NCI-H774 (cell line): ENCODE data around the gene DCLK1.
"Not testable (repeated sequence)": the region's sequence is repeated elsewhere in the genome, so short reads cannot be mapped to it uniquely, and the experiment has no call there.

ENCODE experiments used
- DNase-seq: peaks from one replicate; lab custom pipeline; 2025; lab: John Stamatoyannopoulos, UW

Gene DCLK1

GRCh38 chr13:36084131-36084530 lies 47.1 kb downstream of the DCLK1 start:
- DNase-seq = no peak

- no peak for DNase-seq
These were observed 48.4 kb downstream of the DCLK1 start for GRCh38 chr13:36082806-36083205.

DNA sequence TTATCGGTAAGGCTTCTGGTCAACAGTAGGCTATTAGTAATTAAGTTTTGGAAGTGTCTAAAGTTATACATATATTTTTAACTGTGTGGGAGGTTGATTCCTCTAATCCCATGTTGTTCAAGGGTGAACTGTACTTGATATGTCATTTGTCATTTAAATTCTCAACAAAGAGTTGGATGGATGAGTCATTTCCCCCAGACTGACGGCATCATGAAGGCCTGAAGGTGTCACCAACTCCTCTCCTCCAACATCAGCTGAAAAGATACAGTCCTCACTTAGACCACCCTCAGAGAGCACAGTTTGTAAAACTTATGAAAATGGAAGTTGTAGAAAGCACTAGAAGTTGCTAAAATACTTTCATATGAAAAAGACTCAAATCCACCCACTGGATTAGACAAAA lies 48.8 kb downstream of the DCLK1 start:
- no peak for DNase-seq

GRCh38 chr13:36076211-36076610 lies 55.0 kb downstream of the DCLK1 start:
- DNase-seq = no peak

GRCh38 chr13:36074659-36075058 lies 56.5 kb downstream of the DCLK1 start:
- peak; percentile 2 for DNase-seq

DNA sequence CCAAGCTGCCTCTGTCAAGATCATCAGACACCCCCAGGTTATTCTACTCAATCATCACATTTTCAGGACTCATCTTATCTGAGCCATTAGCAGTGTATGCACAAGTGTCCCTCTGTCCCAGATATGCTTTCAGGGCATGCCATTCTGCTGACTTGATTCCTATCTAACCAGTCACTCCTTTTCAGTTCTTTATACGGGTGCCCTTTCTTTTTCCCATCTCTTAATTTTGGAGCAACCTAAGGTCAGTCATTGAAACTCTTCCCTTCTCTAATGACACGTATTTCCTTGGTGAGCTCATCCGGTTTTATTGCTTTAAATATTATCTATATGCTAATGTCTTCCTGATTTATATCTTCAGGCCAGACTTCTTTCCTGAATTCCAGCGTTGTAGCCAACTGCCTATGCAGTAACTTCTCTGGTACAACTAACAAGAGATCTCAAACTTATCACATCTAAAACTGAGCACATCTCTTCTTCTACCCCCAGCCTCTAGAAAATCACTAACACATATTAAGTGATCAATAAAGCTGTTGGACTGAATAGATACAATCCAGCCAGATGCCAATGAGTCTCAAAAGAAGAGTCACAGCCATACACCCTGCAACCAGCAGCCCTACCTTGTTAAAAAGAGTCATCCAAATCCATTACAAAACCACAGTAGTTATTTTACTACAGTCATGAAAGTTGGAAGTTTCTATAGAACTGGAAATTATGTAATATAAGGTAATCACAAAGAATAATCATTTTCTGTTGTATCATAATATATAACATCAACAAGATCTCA lies 58.8 kb downstream of the DCLK1 start:
- no peak for DNase-seq

GRCh38 chr13:36070504-36071192 lies 60.5 kb downstream of the DCLK1 start:
- not testable (repeated sequence) for DNase-seq

- no peak for DNase-seq
These were observed 61.3 kb downstream of the DCLK1 start for GRCh38 chr13:36069881-36070366.

- DNase-seq = no peak
These were observed 62.2 kb downstream of the DCLK1 start for GRCh38 chr13:36068991-36069390.

GRCh38 chr13:36068566-36068965 lies 62.6 kb downstream of the DCLK1 start:
- no peak for DNase-seq

DNA sequence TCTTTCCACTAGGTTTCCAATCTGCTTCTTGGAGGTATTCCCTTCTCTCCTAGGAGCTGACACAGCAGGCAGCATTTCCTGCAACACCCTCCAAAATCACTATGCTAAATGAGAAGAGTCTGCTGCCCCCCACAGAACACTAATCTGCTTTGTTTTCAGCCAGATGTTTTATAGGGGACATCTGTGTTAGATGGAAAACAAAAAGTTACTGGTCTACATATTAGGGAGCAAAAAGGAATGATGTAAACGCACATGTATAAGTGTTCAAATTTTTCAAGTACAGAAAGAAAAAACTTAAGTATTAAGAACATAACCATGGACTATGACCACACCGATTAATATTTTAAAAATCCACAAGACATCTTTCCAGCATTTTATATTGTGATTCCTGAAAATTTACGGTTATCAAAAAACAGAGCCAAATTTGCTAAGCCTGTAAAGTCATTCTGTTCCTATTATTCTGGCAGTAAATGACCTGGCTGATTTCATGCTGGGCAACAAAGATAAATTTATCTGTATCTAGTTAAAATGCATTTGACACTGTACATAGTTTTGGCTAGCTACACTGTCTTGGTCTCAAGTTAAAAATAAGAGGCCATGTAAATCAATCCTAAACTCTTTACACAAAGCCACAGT lies 63.3 kb downstream of the DCLK1 start:
- no peak for DNase-seq

GRCh38 chr13:36062249-36062648 lies 68.9 kb downstream of the DCLK1 start:
- DNase-seq = no peak

GRCh38 chr13:36061621-36062020 lies 69.6 kb downstream of the DCLK1 start:
- no peak for DNase-seq

DNA sequence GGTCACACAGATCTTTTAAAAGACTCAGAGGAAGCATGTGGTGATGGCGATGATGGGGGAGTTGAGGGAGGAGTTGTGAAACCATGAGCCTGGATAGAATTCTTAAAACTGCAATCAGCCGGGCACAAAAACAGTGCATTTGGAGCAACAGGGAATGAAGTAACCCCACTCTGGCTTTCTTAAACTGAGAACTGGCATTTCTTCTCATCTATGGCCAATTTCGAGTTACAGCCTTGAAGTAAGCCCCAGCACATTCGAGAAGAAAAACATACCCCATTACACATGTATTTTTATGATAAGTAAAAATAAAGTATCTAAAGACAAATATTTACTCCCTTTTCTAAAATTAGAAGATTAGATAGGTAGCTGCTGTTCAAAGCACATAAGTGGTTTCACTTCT lies 70.1 kb downstream of the DCLK1 start:
- DNase-seq = no peak

DNA sequence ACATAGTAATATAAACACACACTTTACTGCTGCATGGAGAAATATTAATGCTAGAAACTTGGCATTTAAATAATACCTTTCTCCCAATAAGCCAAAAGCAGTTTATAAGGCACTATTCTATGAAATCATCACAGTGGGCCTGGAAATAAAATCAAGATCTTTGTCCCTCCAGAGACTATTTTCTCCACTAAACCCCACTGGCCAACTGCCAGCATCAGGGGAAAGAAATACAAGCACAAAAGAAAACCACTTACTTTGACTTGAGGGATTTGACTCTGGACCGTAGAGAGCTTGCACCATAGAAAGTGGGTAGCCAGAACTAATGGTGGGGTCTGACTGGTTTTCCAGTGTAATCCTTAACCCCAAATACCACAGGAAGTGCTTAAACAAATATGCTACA lies 71.9 kb downstream of the DCLK1 start:
- no peak for DNase-seq

DNA sequence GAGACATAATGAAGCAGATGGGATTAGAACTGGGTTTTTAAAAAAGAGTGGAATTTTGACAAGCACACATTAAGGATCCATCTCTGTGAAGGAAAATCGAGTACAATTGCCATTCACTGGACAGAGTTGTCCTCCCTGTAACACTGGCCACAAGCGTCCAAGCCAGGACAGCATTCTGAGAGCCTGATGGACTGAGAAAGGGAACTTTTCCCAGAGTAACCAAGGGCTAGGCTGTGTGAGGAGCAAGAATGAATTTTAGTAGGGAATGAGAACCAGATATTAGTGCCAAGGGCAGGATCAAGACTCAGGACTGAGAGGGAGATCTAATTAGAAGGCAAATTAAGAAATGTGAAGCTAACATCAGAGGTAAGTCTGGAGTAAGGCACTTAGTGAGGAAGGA lies 73.1 kb downstream of the DCLK1 start:
- DNase-seq = no peak

- DNase-seq = no peak
These were observed 73.6 kb downstream of the DCLK1 start for GRCh38 chr13:36057547-36057946.

GRCh38 chr13:36057041-36057440 lies 74.1 kb downstream of the DCLK1 start:
- DNase-seq = no peak

GRCh38 chr13:36055366-36055765 lies 75.8 kb downstream of the DCLK1 start:
- DNase-seq = no peak

- DNase-seq = no peak
These were observed 77.1 kb downstream of the DCLK1 start for GRCh38 chr13:36054041-36054440.

DNA sequence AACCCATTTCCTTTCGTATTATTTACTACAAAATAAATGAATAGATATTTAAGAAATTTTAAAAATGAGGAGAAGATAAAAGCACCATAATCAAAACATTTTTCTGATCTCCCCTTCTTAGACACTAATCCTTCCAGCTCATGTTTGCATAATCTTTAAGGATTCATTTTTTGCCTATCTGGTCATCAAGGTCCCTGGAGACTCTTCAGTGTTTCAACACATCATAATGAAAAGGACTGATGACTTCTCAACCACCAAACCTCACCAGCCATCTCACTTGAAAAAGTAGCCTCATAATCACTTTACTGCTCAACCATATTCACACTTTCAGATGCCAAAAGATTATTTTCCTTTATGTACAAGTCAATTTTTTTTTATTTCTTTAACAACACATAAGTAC lies 80.1 kb downstream of the DCLK1 start:
- no peak for DNase-seq

DNA sequence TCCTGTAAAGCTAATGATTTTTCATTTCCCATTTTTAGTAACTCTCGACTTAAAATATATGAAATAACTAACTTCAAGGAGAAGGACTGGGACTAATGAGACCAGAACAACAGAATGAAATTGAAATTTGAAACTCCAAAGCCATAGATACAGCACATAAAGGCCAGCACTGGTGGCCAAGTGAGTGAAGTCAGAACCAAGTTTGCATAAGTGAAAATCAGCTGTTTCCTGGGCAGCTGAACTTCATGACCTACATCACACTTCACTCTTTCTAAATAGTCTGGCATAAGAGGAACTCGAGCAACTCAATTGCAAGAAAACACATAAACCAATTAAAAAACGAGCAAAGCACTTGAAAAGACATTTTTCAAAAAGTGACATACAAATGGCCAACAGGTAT lies 84.5 kb downstream of the DCLK1 start:
- DNase-seq = no peak
